Measurements from ENCODE around the gene PNKD. TPM values are rescaled to one million over a fixed set of nuclear protein-coding genes. Genes with fewer than 3 reads are reported as not detected.
A peak's percentile ranks its signal among the peaks of the same experiment; 100 is the strongest.

Gene PNKD
- 10 to 100 TPM; 17.2 to 32.2 (median 21.4) TPM for total RNA-seq
- 10 to 100 TPM; 48.9 to 89.1 TPM for polyA plus RNA-seq

DNA sequence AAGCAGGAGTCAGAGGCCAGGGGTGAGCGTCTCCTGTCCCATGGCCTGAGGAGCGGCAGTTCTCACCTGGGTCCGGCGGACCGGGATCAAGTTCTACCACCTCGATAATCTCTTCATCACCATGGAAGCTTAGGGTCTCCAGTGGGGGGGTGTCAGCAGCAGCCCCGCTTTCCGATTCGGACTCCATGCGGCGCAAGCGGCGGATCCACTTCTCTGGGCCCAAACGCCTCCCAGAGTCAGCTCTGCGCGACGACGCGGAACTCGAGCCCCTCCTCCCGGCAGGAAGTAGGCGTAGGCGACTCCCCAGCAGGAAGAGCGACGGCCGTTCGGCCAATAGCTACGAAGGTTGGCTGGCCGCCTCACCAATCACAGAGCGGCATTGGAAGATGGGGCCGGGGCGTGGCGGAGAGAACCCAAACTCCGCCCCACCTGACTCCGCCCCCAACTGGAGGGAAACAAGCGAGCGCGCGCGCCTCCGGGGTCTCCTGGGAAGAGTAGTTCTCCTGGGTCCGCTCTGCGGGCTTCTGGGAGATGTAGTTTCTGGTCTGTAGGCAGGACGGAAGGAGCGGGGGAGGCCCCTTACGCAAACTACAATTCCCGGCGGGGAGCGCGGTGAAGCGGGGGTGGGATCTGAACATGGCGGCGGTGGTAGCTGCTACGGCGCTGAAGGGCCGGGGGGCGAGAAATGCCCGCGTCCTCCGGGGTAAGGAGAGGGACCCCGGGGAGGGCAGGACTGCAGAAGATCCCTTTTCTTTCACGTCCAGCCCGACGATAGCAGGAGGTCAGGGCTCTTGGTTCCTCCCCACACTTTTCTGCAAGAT is at the start of gene PNKD, which contains the start of gene AAMP:
Gene PNKD (plus strand): TSS at position 620 of the 821 bp plus-strand sequence. CDS start 17 bp downstream, at position 637.
Gene AAMP (minus strand): TSS at position 238 of the 821 bp plus-strand sequence. CDS start 51 bp downstream, at position 187.
- H3K27ac ChIP-seq = peak within 1 kb of the TSS; percentile 6 to 71 (median 66)
- peak; percentile 81 to 92 (median 87) for ATAC-seq
- H3K4me3 ChIP-seq = peak within 1 kb of the TSS; percentile 72 to 91 (median 78)
- intact Hi-C loops (cut with DNase I) = loop anchor here in 2 of 3 donors (5.0 to 10.0 kb wide), 2 partner anchors 122 to 125 kb away; partner anchors contain the start of gene CTDSP1 (in 1 of the 2)
- no peaks in the 10 kb centered on the region for H3K9me3 ChIP-seq
- TF ChIP-seq CTCF (IDR thresholded peaks at IDR 0.05) = no peak
- no peaks in the 10 kb centered on the region for H3K27me3 ChIP-seq
- 0% methylated on average over 64 of the region's 64 CpGs for WGBS, 2 donors
- H3K4me1 ChIP-seq = peaks cover 8 to 37% (median 24%) of the 10 kb centered on the region in 3 donors
- DNase-seq = peak; percentile 100
- FAIRE-seq = peak; percentile 97
- H3K36me3 ChIP-seq = peaks cover 0 to 28% (median 24%) of the 10 kb centered on the region in 3 donors

DNA sequence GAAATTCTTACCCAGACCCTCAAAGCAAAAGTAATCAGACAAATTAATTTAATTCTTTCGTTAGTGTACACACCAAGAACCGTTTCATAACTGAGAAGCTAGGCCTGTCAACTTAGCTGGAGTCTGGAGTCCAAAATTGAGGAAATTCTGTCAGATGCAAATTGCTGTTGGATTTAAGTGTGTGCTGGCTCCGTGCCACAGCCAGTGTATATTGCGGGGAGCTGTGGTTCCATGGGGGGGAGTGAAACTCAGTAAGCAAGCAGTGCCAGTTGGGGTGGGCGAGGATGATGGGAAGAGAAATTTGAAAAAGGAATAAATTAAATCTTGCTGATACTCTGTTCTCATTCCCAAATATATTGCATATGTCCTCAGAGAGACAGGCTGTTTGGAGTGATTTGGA is 49.3 kb upstream of the PNKD start:
- H3K9me3 ChIP-seq = no peaks in the 10 kb centered on the region
- intact Hi-C loops (cut with DNase I) = no loop called here
- no peak overlapping the region for H3K4me3 ChIP-seq
- FAIRE-seq = no peak
- H3K36me3 ChIP-seq = no peaks in the 10 kb centered on the region
- no peak for TF ChIP-seq CTCF (IDR thresholded peaks at IDR 0.05)
- H3K27ac ChIP-seq = no peak overlapping the region
- ATAC-seq = no peak
- H3K27me3 ChIP-seq = no peaks in the 10 kb centered on the region
- WGBS, 2 donors = 78% methylated on average over 5 of the region's 5 CpGs
- peaks cover 0 to 34% (median 0%) of the 10 kb centered on the region in 3 donors for H3K4me1 ChIP-seq
- DNase-seq = no peak

DNA sequence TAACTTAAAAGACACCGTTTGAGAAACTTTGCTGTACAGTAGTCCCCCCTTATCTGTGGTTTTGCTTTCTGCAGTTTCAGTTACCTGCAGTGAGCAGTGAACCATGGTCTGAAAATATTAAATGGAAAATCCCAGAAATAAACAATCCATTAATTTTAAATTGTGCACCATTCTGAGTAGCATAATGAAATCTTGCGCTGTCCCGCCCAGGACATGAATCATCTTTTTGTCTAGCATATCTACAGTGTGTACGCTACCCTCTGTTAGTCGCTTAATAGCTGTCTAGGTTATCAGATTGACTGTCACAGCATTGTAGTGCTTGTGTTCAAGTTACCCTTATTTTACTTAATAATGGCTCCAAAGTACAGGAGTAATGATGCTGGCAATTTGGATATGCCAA is 47.3 kb upstream of the PNKD start:
- Histone ChIP-seq H3K27me3 (no peaks in the 10 kb centered on the region), H3K36me3 (peaks cover 0 to 5% (median 0%) of the 10 kb centered on the region in 3 donors), H3K4me1 (peaks cover 0 to 30% (median 0%) of the 10 kb centered on the region in 3 donors), H3K9me3 (no peaks in the 10 kb centered on the region), H3K4me3 (no peak overlapping the region), H3K27ac (no peak overlapping the region)
- no peak for DNase-seq
- FAIRE-seq = no peak
- TF ChIP-seq CTCF (IDR thresholded peaks at IDR 0.05) = no peak
- ATAC-seq = peak in 1 of 4 donors; percentile 19
- WGBS, 2 donors = 75 to 76% methylated on average over 5 of the region's 5 CpGs
- intact Hi-C loops (cut with DNase I) = no loop called here

- Histone ChIP-seq H3K4me1 (peaks cover 0 to 37% (median 1%) of the 10 kb centered on the region in 3 donors), H3K9me3 (no peaks in the 10 kb centered on the region), H3K4me3 (no peak overlapping the region), H3K36me3 (peaks cover 0 to 5% (median 0%) of the 10 kb centered on the region in 3 donors), H3K27ac (no peak overlapping the region), H3K27me3 (no peaks in the 10 kb centered on the region)
- DNase-seq (no peak), ATAC-seq (no peak), FAIRE-seq (no peak)
- intact Hi-C loops (cut with DNase I) = no loop called here
- WGBS, 2 donors = 85 to 94% methylated on average over 1 of the region's 1 CpG
- TF ChIP-seq CTCF (IDR thresholded peaks at IDR 0.05) = no peak
These were observed 46.1 kb upstream of the PNKD start for GRCh38 chr2:218224186-218224585.
